Naive thymus-derived CD8-positive, alpha-beta T cell (primary cell): ENCODE data around the gene THPO. TPM values are rescaled to one million over a fixed set of nuclear protein-coding genes. Genes with fewer than 3 reads are reported as not detected.
"Not testable (repeated sequence)": the region's sequence is repeated elsewhere in the genome, so short reads cannot be mapped to it uniquely, and the experiment has no call there.

ENCODE experiments used
- ATAC-seq, 2 donors: fragments of 150-1000 bp; cut with Tn5 transposase in 1 of 2; sonication (Bioruptor Pico), chemical (Tn5 transposase) in 1 of 2; 1 replicate in 1 of 2; 2 replicates in 1 of 2; pipeline ENCODE4 v1.10.0; 2021; ENCODE audit warnings: mild to moderate bottlenecking in 2 of 2, moderate library complexity in 2 of 2
- POLR2A ChIA-PET: fragments of 350-600 bp; sonication (Branson Sonifier 250); formaldehyde crosslinking; loops from one replicate; lab custom pipeline; 2021; ENCODE audit warnings: antibody characterized with exemption; lab: Charles Lee
- DNase-seq, 10 donors: peaks; one replicate each; pipeline versions ENCODE4 v3.0.0 to v3.0.0-alpha.2; 2020 to 2022
- H3K27ac Mint-ChIP-seq, 10 donors: one replicate each; pipeline ENCODE4 v1.8.0; 2020 to 2022; ENCODE audit warnings: mild to moderate bottlenecking in 10 of 10, mixed read lengths in 10 of 10, moderate library complexity in 4 of 10, inconsistent platforms in 1 of 10
- H3K27me3 Mint-ChIP-seq, 5 donors: one replicate each; pipeline ENCODE4 v1.8.0; 2021 to 2022; ENCODE audit warnings: mixed read lengths in 5 of 5
- H3K36me3 Mint-ChIP-seq, 3 donors: one replicate each; pipeline ENCODE4 v1.8.0; 2020 to 2022; ENCODE audit warnings: mixed read lengths in 3 of 3, mild to moderate bottlenecking in 2 of 3, inconsistent platforms in 1 of 3
- H3K4me1 Mint-ChIP-seq, 4 donors: one replicate each; pipeline ENCODE4 v1.8.0; 2021 to 2022; ENCODE audit warnings: mixed read lengths in 4 of 4
- H3K4me3 Mint-ChIP-seq, 10 donors: one replicate each; pipeline ENCODE4 v1.8.0; 2020 to 2022; ENCODE audit warnings: mild to moderate bottlenecking in 10 of 10, mixed read lengths in 10 of 10, moderate library complexity in 6 of 10, inconsistent platforms in 1 of 10
- H3K9me3 Mint-ChIP-seq, 9 donors: one replicate each; pipeline ENCODE4 v1.8.0; 2020 to 2022; ENCODE audit warnings: mixed read lengths in 9 of 9, mild to moderate bottlenecking in 3 of 9, inconsistent platforms in 1 of 9, moderate library complexity in 1 of 9
- polyA plus RNA-seq, 3 donors: library from polyadenylated mRNA; unstranded; fragments of 300-500 nt; fragmentation: Illumina TruSeq; gene quantifications; one replicate each; pipeline ENCODE4 v1.2.3, GENCODE V29; 2021
- total RNA-seq, 8 experiments: library from RNA in 2 of 8; stranded (reverse) in 2 of 8; gene quantifications; one replicate each; pipeline ENCODE4 v1.2.3 and lab custom pipeline; 2021 to 2026

THPO gene
- total and polyA plus RNA-seq, 5 experiments from 2014 or later, result not detected

DNA sequence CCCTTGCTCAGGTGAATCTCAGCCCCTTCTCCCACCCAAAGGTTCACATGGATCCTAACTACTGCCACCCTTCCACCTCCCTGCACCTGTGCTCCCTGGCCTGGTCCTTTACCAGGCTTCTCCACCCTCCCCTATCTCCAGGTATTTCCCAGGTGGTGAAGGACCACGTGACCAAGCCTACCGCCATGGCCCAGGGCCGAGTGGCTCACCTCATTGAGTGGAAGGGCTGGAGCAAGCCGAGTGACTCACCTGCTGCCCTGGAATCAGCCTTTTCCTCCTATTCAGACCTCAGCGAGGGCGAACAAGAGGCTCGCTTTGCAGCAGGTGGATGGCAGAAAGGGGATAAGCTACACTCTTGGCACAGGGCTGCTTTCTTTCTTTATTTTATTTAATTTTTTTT lies 36.1 kb downstream of the THPO start:
- DNase-seq, result no peak
- no peak for ATAC-seq
- Mint-ChIP-seq H3K4me3 (peak overlapping the region in 1 of 10 donors; percentile 45), H3K27me3 (no peaks in the 10 kb centered on the region), H3K4me1 (peaks cover 13 to 19% (median 17%) of the 10 kb centered on the region in 4 donors), H3K27ac (no peak overlapping the region), H3K36me3 (peaks cover 0 to 8% (median 3%) of the 10 kb centered on the region in 3 donors), H3K9me3 (no peaks in the 10 kb centered on the region)
- POLR2A ChIA-PET, result no interaction called here

- not testable (repeated sequence) for H3K4me3 Mint-ChIP-seq, DNase-seq, H3K27ac Mint-ChIP-seq, ATAC-seq, H3K9me3 Mint-ChIP-seq, H3K27me3 Mint-ChIP-seq
- POLR2A ChIA-PET, result interaction anchor here (3.0 kb wide), 1 partner anchor 21 kb away, joined by 15 read pairs; the partner anchor contains the start of genes CLCN2 and POLR2H
- peaks cover 0 to 12% (median 3%) of the 10 kb centered on the region in 3 donors for H3K36me3 Mint-ChIP-seq
- H3K4me1 Mint-ChIP-seq, result peaks cover 15 to 32% (median 31%) of the 10 kb centered on the region in 4 donors
Observed at GRCh38 chr3:184339451-184340135, 38.4 kb downstream of the THPO start.

DNA sequence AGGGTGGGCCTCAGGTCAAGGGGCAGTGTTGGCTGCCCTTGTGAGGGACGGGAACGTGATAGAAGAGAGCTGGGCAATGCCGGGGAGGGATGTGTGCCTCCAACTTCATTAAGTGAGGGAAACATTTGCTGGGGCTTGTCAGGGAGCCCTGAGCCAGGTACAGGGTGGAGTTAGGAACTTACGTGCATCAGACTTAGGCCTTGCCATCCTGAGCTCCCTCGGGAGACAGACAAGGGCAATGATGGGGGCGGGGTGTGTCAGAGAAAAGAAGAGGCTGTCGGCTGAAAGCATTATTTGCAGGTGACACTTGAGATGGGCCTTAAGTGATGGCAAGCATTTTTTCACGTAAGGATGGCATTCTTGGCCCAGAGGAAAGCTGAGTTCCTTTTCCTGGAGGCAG lies 39.0 kb downstream of the THPO start:
- Mint-ChIP-seq H3K27me3 (no peaks in the 10 kb centered on the region), H3K9me3 (no peaks in the 10 kb centered on the region), H3K4me3 (peak overlapping the region in 2 of 10 donors; percentile 15 to 33), H3K27ac (peak overlapping the region in 1 of 10 donors; percentile 32), H3K36me3 (peaks cover 0 to 17% (median 3%) of the 10 kb centered on the region in 3 donors), H3K4me1 (peaks cover 16 to 38% (median 35%) of the 10 kb centered on the region in 4 donors)
- DNase-seq (no peak), ATAC-seq (no peak)
- POLR2A ChIA-PET, result interaction anchor here (3.0 kb wide), 1 partner anchor 22 kb away, joined by 15 read pairs; the partner anchor contains the start of genes CLCN2 and POLR2H

GRCh38 chr3:184338511-184338945 lies 39.5 kb downstream of the THPO start:
- peak in 2 of 10 donors; percentile 13 to 27 for DNase-seq
- Mint-ChIP-seq H3K36me3 (peaks cover 0 to 22% (median 3%) of the 10 kb centered on the region in 3 donors), H3K27ac (peak overlapping the region in 3 of 10 donors; percentile 24 to 98 (median 97)), H3K27me3 (no peaks in the 10 kb centered on the region), H3K9me3 (no peaks in the 10 kb centered on the region), H3K4me3 (peak overlapping the region in 4 of 10 donors; percentile 15 to 36 (median 30)), H3K4me1 (peaks cover 19 to 43% (median 39%) of the 10 kb centered on the region in 4 donors)
- POLR2A ChIA-PET, result interaction anchor here (0.6 to 3.0 kb wide), 2 partner anchors 23 to 38 kb away, joined by 3 to 15 read pairs; partner anchors contain the start of genes CLCN2 and POLR2H
- ATAC-seq, result no peak

GRCh38 chr3:184337981-184338380 lies 40.0 kb downstream of the THPO start:
- no peaks in the 10 kb centered on the region for H3K27me3 Mint-ChIP-seq
- H3K4me1 Mint-ChIP-seq, result peaks cover 19 to 44% (median 40%) of the 10 kb centered on the region in 4 donors
- peak overlapping the region; percentile 16 to 92 (median 60) for H3K4me3 Mint-ChIP-seq
- peak overlapping the region in 5 of 10 donors; percentile 56 to 98 (median 95) for H3K27ac Mint-ChIP-seq
- H3K9me3 Mint-ChIP-seq, result no peaks in the 10 kb centered on the region
- H3K36me3 Mint-ChIP-seq, result peaks cover 0 to 25% (median 3%) of the 10 kb centered on the region in 3 donors
- DNase-seq, result no peak
- POLR2A ChIA-PET, result interaction anchor here (0.6 to 3.0 kb wide), 2 partner anchors 23 to 37 kb away, joined by 3 to 15 read pairs; partner anchors contain the start of genes CLCN2 and POLR2H
- no peak for ATAC-seq

DNA sequence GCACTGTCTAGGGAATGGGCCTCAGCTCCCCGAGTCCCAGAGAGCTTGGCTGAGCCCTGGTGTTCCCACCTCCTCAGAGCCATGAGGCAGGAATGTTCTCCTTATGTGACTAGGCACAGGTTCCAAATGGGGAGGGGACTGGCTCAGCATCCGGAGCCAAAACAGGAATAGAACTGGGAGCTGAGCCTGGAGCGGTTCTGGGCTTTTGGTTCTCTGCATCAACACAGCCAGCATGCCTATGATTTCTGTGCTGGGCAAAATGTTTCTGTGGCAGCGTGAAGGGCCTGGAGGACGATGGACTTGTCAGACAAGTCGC lies 40.6 kb downstream of the THPO start, which contains the start of gene FAM131A:
Gene FAM131A (plus strand): TSS at position 202 of the 316 bp plus-strand sequence. CDS start 31 bp downstream, at position 233.
- Mint-ChIP-seq H3K36me3 (peaks cover 0 to 26% (median 5%) of the 10 kb centered on the region in 3 donors), H3K4me1 (peaks cover 21 to 44% (median 42%) of the 10 kb centered on the region in 4 donors), H3K27me3 (no peaks in the 10 kb centered on the region), H3K9me3 (no peaks in the 10 kb centered on the region), H3K4me3 (peak within 1 kb of the TSS; percentile 80 to 96 (median 92)), H3K27ac (peak within 1 kb of the TSS; percentile 76 to 99 (median 94))
- no peak for ATAC-seq
- no peak for DNase-seq
- POLR2A ChIA-PET, result interaction anchor here (3.0 kb wide), 1 partner anchor 24 kb away, joined by 15 read pairs; the partner anchor contains the start of genes CLCN2 and POLR2H

DNA sequence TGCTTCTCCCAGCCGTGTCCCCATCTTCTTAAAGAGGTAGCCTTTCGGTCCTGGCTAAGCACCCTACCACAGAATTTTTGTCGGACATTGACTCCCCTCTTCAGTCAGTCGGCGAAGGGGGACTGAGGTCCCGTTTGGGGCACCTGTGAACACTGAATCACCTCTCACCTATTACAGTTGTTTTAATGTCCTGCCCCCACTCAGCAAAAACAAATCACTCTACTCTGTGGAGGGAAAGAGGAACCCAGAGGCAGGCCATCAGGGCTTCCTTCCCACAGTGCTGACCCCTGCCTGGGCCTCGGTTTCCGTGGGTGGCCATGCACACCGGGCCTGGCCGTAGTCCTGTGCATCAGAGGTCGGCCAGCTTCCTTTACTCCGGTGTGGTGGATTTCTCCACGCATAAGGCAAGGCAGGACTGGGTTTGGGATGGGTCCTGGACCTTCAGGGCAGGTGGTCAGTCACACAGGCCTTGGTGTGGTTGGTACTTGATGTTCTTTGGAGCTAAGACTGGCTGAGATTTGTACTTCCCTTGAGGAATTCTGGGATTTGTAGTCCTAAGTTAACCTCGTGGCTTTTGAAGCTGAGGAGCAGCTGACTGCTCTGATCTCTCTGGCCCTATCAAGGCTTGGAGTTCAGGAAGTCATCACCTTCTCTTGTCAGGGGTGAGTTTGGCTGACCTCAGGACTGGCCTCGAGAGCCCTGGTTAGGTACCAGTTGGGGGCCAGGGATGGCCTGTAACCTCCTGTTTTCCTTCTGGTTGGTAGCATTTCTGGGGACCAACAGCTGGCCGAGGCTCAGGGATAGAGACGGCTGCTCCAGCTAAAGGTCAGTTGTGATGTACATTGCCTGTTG lies 41.2 kb downstream of the THPO start:
- Mint-ChIP-seq H3K4me3 (peak overlapping the region; percentile 80 to 96 (median 92)), H3K9me3 (no peaks in the 10 kb centered on the region), H3K4me1 (peaks cover 21 to 44% (median 42%) of the 10 kb centered on the region in 4 donors), H3K27me3 (no peaks in the 10 kb centered on the region), H3K36me3 (peaks cover 0 to 32% (median 5%) of the 10 kb centered on the region in 3 donors), H3K27ac (peak overlapping the region; percentile 76 to 99 (median 94))
- DNase-seq, result no peak
- no peak for ATAC-seq
- POLR2A ChIA-PET, result interaction anchor here (3.0 kb wide), 1 partner anchor 24 kb away, joined by 15 read pairs; the partner anchor contains the start of genes CLCN2 and POLR2H

DNA sequence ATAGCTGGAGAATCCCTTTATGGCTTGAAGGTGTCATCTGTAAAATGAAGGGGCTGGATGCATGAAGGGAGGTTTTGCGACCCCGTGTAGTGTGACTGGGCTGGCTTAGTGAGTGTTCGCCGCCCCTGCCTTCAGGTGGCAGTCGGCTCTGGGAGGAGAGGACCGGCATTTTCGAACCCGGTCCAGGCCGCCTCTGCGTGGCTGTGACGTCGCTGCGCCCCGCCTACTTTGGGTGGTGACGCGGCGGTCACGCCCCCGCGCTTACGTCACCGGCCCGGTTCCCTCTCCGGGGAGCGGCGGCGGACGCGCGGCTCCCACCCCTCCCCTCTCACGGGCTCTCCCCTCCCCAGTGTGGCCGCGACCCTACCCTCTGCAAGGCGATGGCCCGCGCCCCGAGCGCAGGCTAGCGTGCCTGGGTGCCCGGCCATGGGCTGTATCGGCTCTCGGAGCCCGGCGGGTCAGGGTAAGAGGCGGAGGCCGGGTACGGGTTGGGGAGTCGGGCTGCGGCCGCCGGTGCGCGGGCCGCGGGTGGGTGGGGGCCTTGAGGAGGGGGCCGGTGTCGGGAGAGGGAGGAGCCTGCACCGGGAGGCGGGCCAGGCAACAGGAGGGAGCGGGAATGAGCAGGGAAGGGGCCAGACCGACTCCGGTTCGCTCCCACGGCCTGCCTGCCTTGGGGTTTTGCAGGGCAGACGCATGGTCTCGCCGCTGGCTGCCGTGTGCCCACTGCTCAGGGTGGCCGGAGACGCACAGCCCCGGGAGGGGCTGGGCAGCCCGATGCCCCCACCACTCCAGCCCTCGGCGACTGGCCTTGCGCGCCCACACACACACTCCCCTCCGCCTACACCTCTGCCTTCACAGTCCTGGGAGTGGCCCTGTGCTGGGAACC lies 42.1 kb downstream of the THPO start:
- no peaks in the 10 kb centered on the region for H3K9me3 Mint-ChIP-seq
- peak overlapping the region; percentile 80 to 96 (median 92) for H3K4me3 Mint-ChIP-seq
- peaks cover 23 to 44% (median 42%) of the 10 kb centered on the region in 4 donors for H3K4me1 Mint-ChIP-seq
- peak overlapping the region; percentile 83 to 99 (median 97) for H3K27ac Mint-ChIP-seq
- POLR2A ChIA-PET, result no interaction called here
- ATAC-seq (peak; percentile 75 to 77), DNase-seq (peak; percentile 78 to 92 (median 90))
- no peaks in the 10 kb centered on the region for H3K27me3 Mint-ChIP-seq
- peaks cover 0 to 40% (median 5%) of the 10 kb centered on the region in 3 donors for H3K36me3 Mint-ChIP-seq

GRCh38 chr3:184335291-184335660 lies 42.7 kb downstream of the THPO start:
- peak; percentile 5 to 6 for ATAC-seq
- no peaks in the 10 kb centered on the region for H3K27me3 Mint-ChIP-seq
- POLR2A ChIA-PET, result no interaction called here
- no peak for DNase-seq
- peaks cover 23 to 44% (median 42%) of the 10 kb centered on the region in 4 donors for H3K4me1 Mint-ChIP-seq
- no peaks in the 10 kb centered on the region for H3K9me3 Mint-ChIP-seq
- peak overlapping the region; percentile 78 to 96 (median 92) for H3K4me3 Mint-ChIP-seq
- peaks cover 0 to 45% (median 5%) of the 10 kb centered on the region in 3 donors for H3K36me3 Mint-ChIP-seq
- peak overlapping the region; percentile 83 to 99 (median 97) for H3K27ac Mint-ChIP-seq

- no peaks in the 10 kb centered on the region for H3K9me3 Mint-ChIP-seq
- ATAC-seq, result peak; percentile 12 to 20
- peak overlapping the region; percentile 92 to 99 (median 97) for H3K27ac Mint-ChIP-seq
- POLR2A ChIA-PET, result no interaction called here
- peak overlapping the region in 9 of 10 donors; percentile 2 to 91 (median 57) for H3K4me3 Mint-ChIP-seq
- H3K4me1 Mint-ChIP-seq, result peaks cover 23 to 44% (median 42%) of the 10 kb centered on the region in 4 donors
- DNase-seq, result peak in 2 of 10 donors; percentile 26 to 27
- no peaks in the 10 kb centered on the region for H3K27me3 Mint-ChIP-seq
- peaks cover 0 to 52% (median 5%) of the 10 kb centered on the region in 3 donors for H3K36me3 Mint-ChIP-seq
Observed at GRCh38 chr3:184334470-184335158, 43.4 kb downstream of the THPO start.

DNA sequence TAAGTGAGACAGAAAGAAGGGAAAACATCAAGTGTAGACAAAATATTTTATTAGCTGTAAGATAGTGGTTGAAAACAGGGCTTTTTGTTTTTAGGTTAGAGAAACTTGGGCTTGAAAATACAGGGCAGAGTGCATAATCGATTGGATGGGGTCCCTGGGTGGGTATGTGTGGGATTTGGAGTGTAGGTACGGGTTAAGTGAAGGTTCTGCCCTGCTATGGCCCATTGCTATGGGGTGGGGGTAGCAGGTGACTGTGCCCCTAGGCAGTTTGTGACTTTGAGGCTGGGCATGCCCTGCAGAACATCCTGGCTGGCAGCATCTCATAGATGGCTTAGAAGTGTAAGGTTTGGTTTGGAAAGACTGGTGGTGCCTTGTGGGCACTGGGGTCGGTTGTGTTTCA lies 44.3 kb downstream of the THPO start:
- Mint-ChIP-seq H3K27me3 (no peaks in the 10 kb centered on the region), H3K9me3 (no peaks in the 10 kb centered on the region), H3K36me3 (peaks cover 0 to 61% (median 9%) of the 10 kb centered on the region in 3 donors), H3K4me3 (peak overlapping the region in 5 of 10 donors; percentile 15 to 74 (median 34)), H3K4me1 (peaks cover 23 to 42% (median 39%) of the 10 kb centered on the region in 4 donors), H3K27ac (peak overlapping the region; percentile 87 to 99 (median 97))
- ATAC-seq (no peak), DNase-seq (no peak)
- POLR2A ChIA-PET, result no interaction called here
